GM12878 (cell line): ENCODE data around the gene BRD1. TPM values are rescaled to one million over a fixed set of nuclear protein-coding genes. Genes with fewer than 3 reads are reported as not detected.
"Not testable (repeated sequence)": the region's sequence is repeated elsewhere in the genome, so short reads cannot be mapped to it uniquely, and the experiment has no call there.

Experiments used
- ATAC-seq: fragments of 200-7000 bp; cut with Tn5 transposase; 3 replicates; pipeline ENCODE4 v1.9.1; 2020; ENCODE audit warnings: mild to moderate bottlenecking, moderate library complexity
- BruUV-seq: library from RNA; stranded (reverse); fragments of 400-500 nt; replicated peaks from 2 replicates; lab custom pipeline; 2021; lab: Mats Ljungman, UMichigan
- CTCF ChIA-PET: fragments of 300-600 bp; sonication (Branson Sonifier 250); formaldehyde crosslinking; extraction: SDS; loops from one replicate; lab custom pipeline; 2021; ENCODE audit warnings: inconsistent platforms; lab: Yijun Ruan, JAX
- POLR2A ChIA-PET: fragments of 350-600 bp; formaldehyde crosslinking; extraction: SDS; loops from one replicate; lab custom pipeline; 2021; ENCODE audit warnings: inconsistent platforms; lab: Charles Lee
- RAD21 ChIA-PET: fragments of 300-600 bp; sonication (Branson Sonifier 250); formaldehyde crosslinking; loops from one replicate; lab custom pipeline; 2023; ENCODE audit warnings: antibody characterized with exemption; ENCODE audit not compliant: unreplicated experiment; lab: Charles Lee
- SMC1A ChIA-PET: fragments of 300-600 bp; sonication (Branson Sonifier 250); formaldehyde crosslinking; loops from one replicate; lab custom pipeline; 2023; ENCODE audit not compliant: unreplicated experiment, uncharacterized antibody; lab: Charles Lee
- DNase-seq: peaks from one replicate; pipeline ENCODE4 v3.0.0-alpha.2; 2011; ENCODE audit warnings: low read depth, low spot score
- FAIRE-seq: peaks from 3 replicates; lab custom pipeline; 2011; peaks lifted over from hg19 to GRCh38; lab: Jason Lieb, UNC
- H2AFZ ChIP-seq: 2 replicates; pipeline ENCODE4 v1.6.0; 2011; ENCODE audit warnings: low read depth, low read length, control low read depth; ENCODE audit not compliant: control insufficient read depth
- H3K27ac ChIP-seq: 2 replicates; pipeline ENCODE4 v1.5.1; 2011; ENCODE audit warnings: control low read depth; ENCODE audit not compliant: control insufficient read depth, insufficient read depth
- H3K27me3 ChIP-seq, 2 experiments: replicated peaks in 1 of 2; 2 replicates each; pipeline versions ENCODE4 v1.6.0 to v1.6.1; 2011; ENCODE audit warnings: low read length in 1 of 2; ENCODE audit not compliant: control insufficient read depth in 2 of 2, insufficient read depth in 2 of 2
- H3K36me3 ChIP-seq, 2 experiments: 2 replicates each; pipeline ENCODE4 v1.5.1; 2011; ENCODE audit warnings: low read length in 1 of 2; ENCODE audit not compliant: control insufficient read depth in 2 of 2, insufficient read depth in 2 of 2
- H3K4me1 ChIP-seq: 2 replicates; pipeline ENCODE4 v1.6.1; 2011; ENCODE audit warnings: mild to moderate bottlenecking, low read length, moderate library complexity, mixed read lengths; ENCODE audit not compliant: control insufficient read depth, insufficient read depth
- H3K4me2 ChIP-seq: 2 replicates; pipeline ENCODE4 v1.6.0; 2011; ENCODE audit warnings: control low read depth; ENCODE audit not compliant: control insufficient read depth, insufficient read depth
- H3K4me3 ChIP-seq: fragments of 200-600 bp; sonication (generic); 2 replicates; pipeline ENCODE4 v1.5.1; 2016
- H3K79me2 ChIP-seq: 2 replicates; pipeline ENCODE4 v1.6.0; 2011; ENCODE audit warnings: low read length; ENCODE audit not compliant: control insufficient read depth, insufficient read depth
- H3K9ac ChIP-seq: 2 replicates; pipeline ENCODE4 v1.8.0; 2011; ENCODE audit warnings: low read length, control low read depth, mixed read lengths; ENCODE audit not compliant: control insufficient read depth, insufficient read depth
- H3K9me3 ChIP-seq: replicated peaks from 3 replicates; pipeline ENCODE4 v1.5.1; 2011; ENCODE audit warnings: mild to moderate bottlenecking, low read length; ENCODE audit not compliant: control insufficient read depth, insufficient read depth
- H4K20me1 ChIP-seq: 2 replicates; pipeline ENCODE4 v1.6.0; 2011; ENCODE audit not compliant: control insufficient read depth, insufficient read depth
- BACH1 ChIP-seq: fragments of 450-650 bp; IDR thresholded peaks from 2 replicates; pipeline ENCODE4 v1.6.1; 2017; ENCODE audit warnings: mild to moderate bottlenecking, borderline replicate concordance
- EP300 ChIP-seq, 2 experiments: fragments of 150-350 bp in 1 of 2; IDR thresholded peaks; 2 replicates each; pipeline ENCODE4 v1.6.1; 2011 to 2012; ENCODE audit warnings: low read depth in 2 of 2, low read length in 2 of 2, borderline replicate concordance in 1 of 2, improper control_type of control experiment in 1 of 2, inconsistent platforms in 1 of 2; ENCODE audit not compliant: control insufficient read depth in 1 of 2
- FOXM1 ChIP-seq: IDR thresholded peaks from 2 replicates; pipeline ENCODE4 v1.6.1; 2012; ENCODE audit warnings: low read depth, mild to moderate bottlenecking, inconsistent platforms, low read length, moderate library complexity
- MEF2A ChIP-seq: IDR thresholded peaks from 2 replicates; pipeline ENCODE4 v1.6.1; 2011; ENCODE audit warnings: low read depth, mild to moderate bottlenecking, low read length, moderate library complexity; ENCODE audit not compliant: insufficient read depth
- MLLT1 ChIP-seq: fragments of 450-650 bp; IDR thresholded peaks from 2 replicates; pipeline ENCODE4 v1.6.1; 2016; ENCODE audit warnings: mild to moderate bottlenecking
- RBBP5 ChIP-seq: fragments of 200-600 bp; sonication (generic); conservative IDR thresholded peaks from 2 replicates; pipeline ENCODE4 v1.6.1; 2016
- TBL1XR1 ChIP-seq: IDR thresholded peaks from 2 replicates; pipeline ENCODE4 v1.6.1; 2012; ENCODE audit warnings: low read depth, low read length, improper control_type of control experiment
- ZBTB40 ChIP-seq: fragments of 450-650 bp; IDR thresholded peaks from 2 replicates; pipeline ENCODE4 v1.6.1; 2016; ENCODE audit warnings: mild to moderate bottlenecking, moderate library complexity, borderline replicate concordance
- WGBS: methylation state at CpG from one replicate; pipeline ENCODE4 v1.1.6; 2016; ENCODE audit warnings: low lambda C conversion rate; ENCODE audit not compliant: insufficient replicate concordance, insufficient coverage; ENCODE audit errors: missing lambda C conversion rate; 5-methylcytosine and 5-hydroxymethylcytosine counted together
- in situ Hi-C: fragments of 300-500 bp; cut with MboI; formaldehyde crosslinking; loops from 9 replicates; pipeline ENCODE4 v1.14.3; 2018; ENCODE audit warnings: mixed read lengths
- intact Hi-C: fragments of 100-400 bp; cut with micrococcal nuclease; formaldehyde crosslinking; loops from one replicate; pipeline ENCODE4 v1.14.2; 2022; ENCODE audit not compliant: unreplicated experiment
- polyA plus RNA-seq, 11 experiments: library from polyadenylated mRNA; depleted of rRNA in 4 of 11; unstranded in 6 of 11; stranded (reverse) in 5 of 11; fragments of >200 nt; fragmentation: Nextera tagmentation in 4 of 11; fragmentation: Illumina TruSeq in 1 of 11; extraction: Ambion mirVana in 4 of 11; extraction: Trizol in 1 of 11; gene quantifications; 1 replicate in 1 of 11; 2 replicates in 10 of 11; pipeline versions ENCODE4 v1.2.1 to v1.2.3, GENCODE V29; 2011 to 2016; ENCODE audit warnings: inconsistent platforms in 2 of 11, missing spikeins in 2 of 11, low read depth in 1 of 11
- total RNA-seq, 4 experiments: library from RNA; depleted of rRNA in 3 of 4; stranded (reverse); fragments of >200 nt in 3 of 4; fragmentation: Illumina TruSeq in 1 of 4; extraction: Trizol in 1 of 4; gene quantifications; 2 replicates each; pipeline versions ENCODE4 v1.2.1 to v1.2.3, GENCODE V29; 2013 to 2021

Gene BRD1
- total and polyA plus RNA-seq, 10 of the 15 experiments (the other 5 are each of a cell fraction or from before 2014, with no cell fraction given): 0.90 to 26.4 (median 7.1) TPM

- peaks cover 22 to 34% of the 10 kb centered on the region in 2 experiments for H3K36me3 ChIP-seq
- CTCF ChIA-PET: no interaction called here
- peak overlapping the region; percentile 42; the same call in 1 of the 2 replicates for H3K4me2 ChIP-seq
- peaks cover 74% of the 10 kb centered on the region for H3K79me2 ChIP-seq
- H4K20me1 ChIP-seq: peaks cover 16% of the 10 kb centered on the region
- SMC1A ChIA-PET: interaction anchor here (0.6 to 1.0 kb wide), 2 partner anchors 59 to 169 kb away, joined by 4 read pairs; no protein-coding TSS in a partner anchor
- no peak overlapping the region for H3K4me3 ChIP-seq
- TF ChIP-seq MEF2A (no peak), TBL1XR1 (no peak), FOXM1 (no peak), MLLT1 (no peak), BACH1 (no peak), RBBP5 (no peak), ZBTB40 (no peak), EP300 (IDR thresholded peaks at IDR 0.05; ENCODE audit: borderline replicate concordance in 1 of 2, control insufficient read depth in 1 of 2, low read depth in 2 of 2, low read length in 2 of 2) (no peak)
- H3K4me1 ChIP-seq: peaks cover 19% of the 10 kb centered on the region
- no peaks in the 10 kb centered on the region; the same call in 2 of the 3 replicates for H3K9me3 ChIP-seq
- no peak overlapping the region for H3K9ac ChIP-seq
- FAIRE-seq (no peak), DNase-seq (no peak), ATAC-seq (no peak)
- RAD21 ChIA-PET: interaction anchor here (0.7 to 1.0 kb wide), 2 partner anchors 58 to 59 kb away, joined by 3 read pairs; no protein-coding TSS in a partner anchor
- POLR2A ChIA-PET: interaction anchor here (0.6 kb wide), 1 partner anchor 167 kb away, joined by 3 read pairs; no protein-coding TSS in a partner anchor
- TSS peak; percentile 38 for BruUV-seq
- no peaks in the 10 kb centered on the region for H3K27me3 ChIP-seq
- no peak overlapping the region for H3K27ac ChIP-seq
- H2AFZ ChIP-seq: no peak overlapping the region
- 97% methylated on average over 53 of the region's 53 CpGs for WGBS
- in situ Hi-C loops (no loop called here), intact Hi-C loops (no loop called here)
Observed at GRCh38 chr22:49823289-49824045, 4.2 kb downstream of the BRD1 start.

- in situ Hi-C loops, H3K4me3 ChIP-seq, H3K27me3 ChIP-seq, ATAC-seq, intact Hi-C loops, BruUV-seq, FAIRE-seq, H2AFZ ChIP-seq, H3K9me3 ChIP-seq, H3K9ac ChIP-seq, H3K27ac ChIP-seq, DNase-seq: not testable (repeated sequence)
- WGBS: 95% methylated on average over 11 of the region's 11 CpGs
- H3K4me2 ChIP-seq: peak overlapping the region; percentile 30; the same call in 1 of the 2 replicates
- ChIA-PET CTCF (interaction anchor here (0.6 to 1.9 kb wide), 6 partner anchors 9 to 192 kb away, joined by 3 to 6 read pairs (median 3); no protein-coding TSS in a partner anchor), SMC1A (interaction anchor here (0.8 kb wide), 1 partner anchor 12 kb away, joined by 4 read pairs; no protein-coding TSS in a partner anchor), RAD21 (interaction anchor here (1.4 kb wide), 1 partner anchor 35 kb away, joined by 3 read pairs; no protein-coding TSS in a partner anchor), POLR2A (interaction anchor here (0.9 to 1.1 kb wide), 3 partner anchors 10 to 123 kb away, joined by 3 read pairs; no protein-coding TSS in a partner anchor)
- H3K79me2 ChIP-seq: peaks cover 83% of the 10 kb centered on the region
- peaks cover 28 to 44% of the 10 kb centered on the region in 2 experiments for H3K36me3 ChIP-seq
- H3K4me1 ChIP-seq: peaks cover 18% of the 10 kb centered on the region
- peaks cover 19% of the 10 kb centered on the region for H4K20me1 ChIP-seq
Observed at GRCh38 chr22:49821741-49822140, 5.9 kb downstream of the BRD1 start.
